Measurements from ENCODE around the gene NCKIPSD. TPM values are rescaled to one million over a fixed set of nuclear protein-coding genes. Genes with fewer than 3 reads are reported as not detected.
A peak's percentile ranks its signal among the peaks of the same experiment; 100 is the strongest.
"Not testable (repeated sequence)": the region's sequence is repeated elsewhere in the genome, so short reads cannot be mapped to it uniquely, and the experiment has no call there.

NCKIPSD gene
- total and polyA plus RNA-seq, 8 donors = 13.4 to 20.5 (median 16.3) TPM

- Histone ChIP-seq H3K27ac (no peak overlapping the region), H3K9me3 (no peaks in the 10 kb centered on the region), H3K36me3 (no peaks in the 10 kb centered on the region), H3K27me3 (no peaks in the 10 kb centered on the region), H3K4me3 (no peak overlapping the region), H3K4me1 (no peaks in the 10 kb centered on the region)
- intact Hi-C loops (cut with DNase I) = no loop called here
- no peak for TF ChIP-seq CTCF (IDR thresholded peaks at IDR 0.05)
- DNase-seq (no peak), ATAC-seq (no peak)
These were observed 38.0 kb upstream of the NCKIPSD start for GRCh38 chr3:48723725-48724124.

- H3K4me1 ChIP-seq; H3K9me3 ChIP-seq; H3K27ac ChIP-seq; H3K36me3 ChIP-seq; H3K27me3 ChIP-seq; ATAC-seq; H3K4me3 ChIP-seq; intact Hi-C loops (cut with DNase I); DNase-seq: not testable (repeated sequence)
These were observed 37.6 kb upstream of the NCKIPSD start for GRCh38 chr3:48723293-48723692.

GRCh38 chr3:48716982-48717746 lies 31.4 kb upstream of the NCKIPSD start, which contains the start of gene IP6K2:
Gene IP6K2 (minus strand): TSS chr3:48717221. CDS start chr3:48695291, 21,930 bp downstream.
- DNase-seq (peak; percentile 94 to 99 (median 99)), ATAC-seq (peak; percentile 99)
- H3K4me3 ChIP-seq = peak within 1 kb of the TSS; percentile 65 to 78
- H3K36me3 ChIP-seq = peaks cover 0 to 26% of the 10 kb centered on the region in 2 donors
- intact Hi-C loops (cut with DNase I) = no loop called here
- H3K27me3 ChIP-seq = no peaks in the 10 kb centered on the region
- TF ChIP-seq CTCF (IDR thresholded peaks at IDR 0.05) = no peak
- H3K27ac ChIP-seq = peak within 1 kb of the TSS; percentile 77 to 84
- H3K9me3 ChIP-seq = no peaks in the 10 kb centered on the region
- peaks cover 10 to 46% of the 10 kb centered on the region in 2 donors for H3K4me1 ChIP-seq

GRCh38 chr3:48716508-48716981 lies 30.8 kb upstream of the NCKIPSD start:
- Histone ChIP-seq H3K27me3 (no peaks in the 10 kb centered on the region), H3K4me3 (peak overlapping the region; percentile 65 to 78), H3K4me1 (peaks cover 10 to 52% of the 10 kb centered on the region in 2 donors), H3K27ac (peak overlapping the region; percentile 77 to 84), H3K9me3 (no peaks in the 10 kb centered on the region), H3K36me3 (peaks cover 0 to 27% of the 10 kb centered on the region in 2 donors)
- peak in 3 of 4 donors; percentile 35 to 46 (median 39) for DNase-seq
- no peak for TF ChIP-seq CTCF (IDR thresholded peaks at IDR 0.05)
- intact Hi-C loops (cut with DNase I) = no loop called here
- peak; percentile 22 for ATAC-seq

GRCh38 chr3:48715174-48715800 lies 29.6 kb upstream of the NCKIPSD start:
- no peaks in the 10 kb centered on the region for H3K27me3 ChIP-seq
- DNase-seq (no peak), ATAC-seq (no peak)
- H3K4me3 ChIP-seq = peak overlapping the region; percentile 65 to 78
- no peaks in the 10 kb centered on the region for H3K9me3 ChIP-seq
- intact Hi-C loops (cut with DNase I) = no loop called here
- no peak overlapping the region for H3K27ac ChIP-seq
- H3K36me3 ChIP-seq = peaks cover 0 to 38% of the 10 kb centered on the region in 2 donors
- TF ChIP-seq CTCF (IDR thresholded peaks at IDR 0.05) = no peak
- H3K4me1 ChIP-seq = peaks cover 10 to 55% of the 10 kb centered on the region in 2 donors

Measured in left lung (tissue), 10 donors.